ENCODE measurements around the gene MEOX2.

The MEOX2 gene

GRCh38 chr7:15681186-15681585, 5.3 kb downstream of the MEOX2 start:
- no peak for TF ChIP-seq CTCF (IDR thresholded peaks at IDR 0.05)

GRCh38 chr7:15680446-15680845, 6.0 kb downstream of the MEOX2 start:
- TF ChIP-seq CTCF (IDR thresholded peaks at IDR 0.05): no peak

GRCh38 chr7:15679306-15679705, 7.2 kb downstream of the MEOX2 start:
- no peak for TF ChIP-seq CTCF (IDR thresholded peaks at IDR 0.05)

- no peak for TF ChIP-seq CTCF (IDR thresholded peaks at IDR 0.05)
Observed at GRCh38 chr7:15678653-15679052, 7.8 kb downstream of the MEOX2 start.

- no peak for TF ChIP-seq CTCF (IDR thresholded peaks at IDR 0.05)
Observed at GRCh38 chr7:15675379-15675778, 11.1 kb downstream of the MEOX2 start.

GRCh38 chr7:15674586-15674985, 11.9 kb downstream of the MEOX2 start:
- no peak for TF ChIP-seq CTCF (IDR thresholded peaks at IDR 0.05)

GRCh38 chr7:15669443-15670090, 16.9 kb downstream of the MEOX2 start:
- no peak for TF ChIP-seq CTCF (IDR thresholded peaks at IDR 0.05)

- no peak for TF ChIP-seq CTCF (IDR thresholded peaks at IDR 0.05)
Observed at GRCh38 chr7:15667991-15668390, 18.5 kb downstream of the MEOX2 start.

Data from LNCAP (cell line).